HepG2 (cell line): ENCODE results near the gene LEFTY2.

Experiments
- HNRNPUL1 ChIP-seq: fragments of 200-400 bp; formaldehyde crosslinking; IDR thresholded peaks from 2 replicates; pipeline ENCODE4 v1.6.1; 2017; ENCODE audit warnings: low read depth, mild to moderate bottlenecking, low read length, moderate library complexity
- KLF6 ChIP-seq: IDR thresholded peaks from 2 replicates; pipeline ENCODE4 v1.8.0; 2016; ENCODE audit warnings: missing biosample characterization, missing genetic modification reagents
- NFE2L1 ChIP-seq: sonication (generic); formaldehyde crosslinking; IDR thresholded peaks from 2 replicates; pipeline ENCODE4 v1.4.0; 2020; ENCODE audit warnings: missing genetic modification reagents, mild to moderate bottlenecking, borderline replicate concordance
- SMARCE1 ChIP-seq: fragments of 450-650 bp; IDR thresholded peaks from 2 replicates; pipeline ENCODE4 v1.6.1; 2017; ENCODE audit warnings: borderline replicate concordance
- ZBTB2 ChIP-seq: sonication (generic); formaldehyde crosslinking; IDR thresholded peaks from 2 replicates; pipeline ENCODE4 v1.8.0; 2022; ENCODE audit warnings: low read depth, missing genetic modification reagents
- ZFX ChIP-seq: sonication (generic); formaldehyde crosslinking; IDR thresholded peaks from 2 replicates; pipeline ENCODE4 v1.4.0; 2020; ENCODE audit warnings: mild to moderate bottlenecking, low read depth, missing genetic modification reagents, moderate library complexity
- ZNF576 ChIP-seq: sonication (generic); formaldehyde crosslinking; IDR thresholded peaks from 2 replicates; pipeline ENCODE4 v1.4.0; 2020; ENCODE audit warnings: mild to moderate bottlenecking, missing genetic modification reagents
- TF ChIP-seq, protein P1 (sequence below): sonication (generic); formaldehyde crosslinking; IDR thresholded peaks from 2 replicates; pipeline ENCODE4 v1.5.0; 2020; ENCODE audit warnings: mild to moderate bottlenecking, missing genetic modification reagents, moderate library complexity
- TF ChIP-seq, protein P2 (sequence below): sonication (generic); formaldehyde crosslinking; IDR thresholded peaks from 2 replicates; pipeline ENCODE4 v1.4.0; 2020; ENCODE audit warnings: missing genetic modification reagents

GRCh38 chr1:225907341-225907740, 33.7 kb downstream of the LEFTY2 start:
- no peak for TF ChIP-seq NFE2L1 (CRISPR knock-in tag)
- TF ChIP-seq ZNF576 (CRISPR knock-in tag), result no peak
- no peak for TF ChIP-seq ZFX
- TF ChIP-seq, protein P1, sequence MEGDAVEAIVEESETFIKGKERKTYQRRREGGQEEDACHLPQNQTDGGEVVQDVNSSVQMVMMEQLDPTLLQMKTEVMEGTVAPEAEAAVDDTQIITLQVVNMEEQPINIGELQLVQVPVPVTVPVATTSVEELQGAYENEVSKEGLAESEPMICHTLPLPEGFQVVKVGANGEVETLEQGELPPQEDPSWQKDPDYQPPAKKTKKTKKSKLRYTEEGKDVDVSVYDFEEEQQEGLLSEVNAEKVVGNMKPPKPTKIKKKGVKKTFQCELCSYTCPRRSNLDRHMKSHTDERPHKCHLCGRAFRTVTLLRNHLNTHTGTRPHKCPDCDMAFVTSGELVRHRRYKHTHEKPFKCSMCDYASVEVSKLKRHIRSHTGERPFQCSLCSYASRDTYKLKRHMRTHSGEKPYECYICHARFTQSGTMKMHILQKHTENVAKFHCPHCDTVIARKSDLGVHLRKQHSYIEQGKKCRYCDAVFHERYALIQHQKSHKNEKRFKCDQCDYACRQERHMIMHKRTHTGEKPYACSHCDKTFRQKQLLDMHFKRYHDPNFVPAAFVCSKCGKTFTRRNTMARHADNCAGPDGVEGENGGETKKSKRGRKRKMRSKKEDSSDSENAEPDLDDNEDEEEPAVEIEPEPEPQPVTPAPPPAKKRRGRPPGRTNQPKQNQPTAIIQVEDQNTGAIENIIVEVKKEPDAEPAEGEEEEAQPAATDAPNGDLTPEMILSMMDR, result no peak
- TF ChIP-seq, protein P2, sequence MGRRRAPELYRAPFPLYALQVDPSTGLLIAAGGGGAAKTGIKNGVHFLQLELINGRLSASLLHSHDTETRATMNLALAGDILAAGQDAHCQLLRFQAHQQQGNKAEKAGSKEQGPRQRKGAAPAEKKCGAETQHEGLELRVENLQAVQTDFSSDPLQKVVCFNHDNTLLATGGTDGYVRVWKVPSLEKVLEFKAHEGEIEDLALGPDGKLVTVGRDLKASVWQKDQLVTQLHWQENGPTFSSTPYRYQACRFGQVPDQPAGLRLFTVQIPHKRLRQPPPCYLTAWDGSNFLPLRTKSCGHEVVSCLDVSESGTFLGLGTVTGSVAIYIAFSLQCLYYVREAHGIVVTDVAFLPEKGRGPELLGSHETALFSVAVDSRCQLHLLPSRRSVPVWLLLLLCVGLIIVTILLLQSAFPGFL (CRISPR knock-in tag), result no peak
- TF ChIP-seq ZBTB2 (CRISPR knock-in tag), result no peak
- no peak for TF ChIP-seq HNRNPUL1
- no peak for TF ChIP-seq KLF6 (CRISPR knock-in tag)
- no peak for TF ChIP-seq SMARCE1
